ENCODE results near the gene ADI1.
A peak's percentile ranks its signal among the peaks of the same experiment; 100 is the strongest.
"Not testable (repeated sequence)": the region's sequence is repeated elsewhere in the genome, so short reads cannot be mapped to it uniquely, and the experiment has no call there.

Gene ADI1

GRCh38 chr2:3492951-3493614 is 26.2 kb downstream of the ADI1 start:
- DNase-seq, result no peak

GRCh38 chr2:3492475-3492787 is 26.9 kb downstream of the ADI1 start:
- not testable (repeated sequence) for DNase-seq

DNA sequence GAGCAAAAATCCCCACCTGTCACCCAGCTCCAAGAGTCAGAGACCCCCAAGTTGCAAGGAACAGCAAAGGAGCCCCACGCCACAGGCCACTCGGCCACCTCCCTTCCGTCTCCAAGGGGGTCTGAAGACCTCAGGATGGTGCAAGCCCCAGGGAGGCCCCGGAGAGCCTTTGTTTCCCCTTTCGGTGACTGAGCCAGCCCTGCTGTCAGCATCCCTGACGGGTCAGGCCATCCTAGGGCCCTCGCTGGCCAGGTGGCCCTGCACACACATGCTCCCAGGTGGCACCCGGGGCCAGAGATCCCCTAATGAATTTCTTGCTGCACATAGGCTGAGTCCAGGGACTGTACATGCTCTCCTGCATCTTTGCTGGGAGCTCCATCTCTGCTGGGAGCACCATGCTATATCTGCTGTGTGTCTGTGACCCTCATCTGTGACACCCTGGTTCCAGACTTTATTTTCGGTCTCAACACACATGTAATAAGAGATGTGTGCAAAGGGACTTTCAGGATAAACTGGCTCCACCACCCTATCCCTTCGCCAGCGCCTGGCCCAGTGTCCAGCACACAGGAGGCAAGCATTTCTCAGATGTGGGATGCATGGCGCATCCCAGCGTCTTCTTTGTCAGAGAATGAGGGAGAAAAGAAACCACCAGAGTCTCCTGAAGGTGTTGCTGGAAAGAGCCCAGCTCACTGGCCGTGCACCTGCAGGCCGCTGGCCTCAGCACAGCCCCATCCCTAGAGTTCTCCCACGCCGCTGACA is 27.4 kb downstream of the ADI1 start:
- DNase-seq, result no peak

DNA sequence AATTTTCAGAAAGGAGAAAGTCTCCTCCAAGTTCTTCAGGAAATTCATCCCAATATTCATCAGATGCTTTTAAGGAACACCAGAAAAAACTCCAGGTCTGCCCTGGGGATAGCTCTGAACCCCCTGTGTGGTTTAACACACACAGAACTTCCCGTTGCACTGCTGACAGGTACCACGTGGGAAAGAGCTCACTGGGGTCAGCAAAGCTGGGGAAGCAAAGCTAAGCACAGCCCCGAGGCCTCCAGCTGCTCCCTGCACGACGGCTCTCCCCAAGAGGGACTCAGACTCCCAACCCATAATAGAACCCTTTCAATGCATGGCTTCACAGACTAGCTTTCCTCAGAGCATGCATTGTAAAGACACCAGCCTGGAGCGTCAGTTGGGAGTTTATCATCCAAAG is 28.0 kb downstream of the ADI1 start:
- peak in 3 of 4 experiments; percentile 9 to 36 (median 22) for DNase-seq

- DNase-seq, result peak; percentile 5 to 56 (median 34)
Observed at GRCh38 chr2:3490191-3491170, 28.9 kb downstream of the ADI1 start.

GRCh38 chr2:3489764-3490115 is 29.6 kb downstream of the ADI1 start:
- DNase-seq, result no peak

DNA sequence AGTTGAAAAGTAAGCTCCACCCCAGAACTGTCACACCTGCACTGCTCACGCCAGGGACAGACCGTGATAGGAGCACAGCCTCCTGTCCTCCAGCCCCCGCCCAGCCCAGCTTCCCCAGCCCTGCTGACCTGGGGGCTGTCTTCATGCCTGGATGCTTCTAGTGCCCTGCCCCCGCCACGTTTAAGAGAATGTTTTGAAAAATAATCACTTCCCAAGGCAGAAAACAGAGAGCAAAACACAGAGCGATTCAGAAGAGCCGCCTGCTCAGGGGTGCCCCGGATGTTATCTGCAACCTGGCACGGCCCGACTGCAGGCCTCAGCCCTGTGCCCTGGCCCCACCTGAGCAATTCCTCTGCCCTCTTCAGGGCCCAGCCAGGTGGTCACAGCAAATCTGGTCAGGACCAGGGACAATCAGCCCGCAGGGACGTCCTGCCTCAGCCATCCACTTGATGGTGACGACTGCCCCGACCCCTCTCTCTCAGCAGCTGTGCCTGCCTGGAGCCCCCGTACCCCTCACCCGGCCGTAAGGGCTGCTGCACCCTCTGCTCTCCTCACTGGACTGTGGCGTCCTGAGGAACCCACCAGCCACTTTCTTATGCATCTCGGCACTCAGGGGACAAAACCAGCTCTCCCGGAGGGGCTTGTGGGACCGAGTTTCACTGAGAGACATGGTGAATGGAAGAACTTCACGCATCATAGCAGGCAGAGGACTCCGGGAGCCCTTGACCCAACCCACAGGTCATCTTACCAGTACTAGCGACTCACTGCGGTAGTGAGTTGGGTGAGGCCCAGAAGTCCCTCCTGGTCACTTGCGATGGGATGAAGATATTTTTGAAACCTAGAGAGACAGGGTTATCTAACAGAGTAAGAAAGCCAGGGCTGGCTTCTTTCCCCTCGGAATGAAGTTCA is 30.2 kb downstream of the ADI1 start:
- DNase-seq, result no peak

- no peak for DNase-seq
Observed at GRCh38 chr2:3488061-3488531, 31.2 kb downstream of the ADI1 start.

DNA sequence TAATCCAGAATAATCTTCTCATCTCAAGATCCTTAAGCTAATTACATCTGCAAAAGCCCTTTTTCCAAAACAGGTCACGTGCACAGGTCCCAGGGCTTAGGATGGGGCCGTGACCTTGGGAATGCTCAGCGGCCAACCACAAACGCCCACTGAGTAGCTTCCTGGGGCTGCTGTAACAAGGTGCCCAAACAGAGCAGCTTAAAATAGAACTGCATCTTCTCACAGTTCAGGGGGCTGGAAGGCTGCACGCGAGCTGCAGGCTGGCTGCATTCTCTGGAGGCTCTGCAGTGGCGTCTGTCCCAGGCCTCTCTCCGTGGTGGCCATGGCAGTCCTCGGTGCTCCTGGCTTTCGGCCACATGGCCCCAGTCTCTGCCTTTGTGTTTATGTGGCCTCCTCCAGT is 31.9 kb downstream of the ADI1 start:
- no peak for DNase-seq

GRCh38 chr2:3487028-3487425 is 32.3 kb downstream of the ADI1 start:
- no peak for DNase-seq

DNA sequence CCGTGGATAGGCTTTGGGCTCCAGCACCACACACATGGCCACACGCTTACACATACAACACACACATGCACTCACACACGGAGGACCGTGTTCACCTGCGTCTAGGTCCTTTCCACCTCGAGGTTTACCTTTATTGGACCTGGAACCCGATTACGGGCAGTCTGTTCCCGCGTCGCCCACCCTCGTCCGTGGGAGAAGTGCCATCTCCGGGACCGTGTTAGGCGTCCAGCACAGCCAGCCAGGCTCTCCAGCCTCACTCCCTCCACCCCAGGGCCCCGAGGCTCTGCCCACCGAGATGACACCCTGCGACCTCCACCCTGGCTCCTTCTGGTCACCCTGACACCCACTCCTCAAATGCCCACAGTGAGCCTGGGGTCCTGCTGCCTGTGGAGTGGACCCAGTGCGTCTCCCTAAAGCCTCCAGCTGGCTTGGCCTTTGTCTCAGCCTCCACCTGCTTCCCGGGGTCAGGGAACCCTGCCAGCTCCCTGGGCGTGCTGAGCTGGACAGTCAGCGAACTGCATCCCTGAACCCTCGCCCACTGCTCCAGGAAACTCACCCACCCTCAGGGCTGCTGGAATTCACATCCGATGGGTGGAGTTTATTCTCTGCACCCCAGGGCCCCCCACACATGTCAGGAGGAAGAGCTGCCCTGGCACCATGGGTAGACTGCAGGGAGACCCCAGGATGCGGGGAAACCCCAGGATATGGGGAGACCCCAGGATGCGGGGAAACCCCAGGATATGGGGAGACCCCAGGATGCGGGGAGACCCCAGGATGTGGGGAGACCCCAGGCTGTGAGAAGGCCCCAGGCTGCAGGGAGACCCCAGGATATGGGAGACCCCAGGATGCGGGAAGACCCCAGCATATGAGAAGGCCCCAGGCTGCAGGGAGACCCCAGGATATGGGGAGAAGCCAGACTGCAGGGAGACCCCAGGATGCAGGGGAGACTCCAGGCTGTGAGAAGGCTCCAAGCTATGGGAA is 33.0 kb downstream of the ADI1 start:
- DNase-seq, result no peak

DNA sequence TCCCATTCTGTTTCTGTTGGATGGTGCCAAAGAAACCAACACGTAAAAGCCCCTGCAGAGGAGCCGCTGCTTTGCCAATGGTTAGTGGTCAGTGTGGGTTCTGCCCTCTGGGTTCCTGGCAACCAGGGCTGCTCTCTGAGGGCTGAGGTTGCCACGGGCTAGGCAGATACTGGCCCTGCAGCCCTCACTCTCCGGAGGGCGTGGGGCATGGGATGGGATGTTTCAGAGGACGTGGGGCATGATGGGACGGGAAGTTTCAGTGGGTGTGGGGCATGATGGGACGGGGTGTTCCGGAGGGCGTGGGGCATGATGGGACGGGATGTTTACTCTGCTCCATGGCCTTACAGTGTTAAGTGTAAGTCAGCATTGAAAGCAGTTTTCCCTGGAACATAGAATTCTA is 34.2 kb downstream of the ADI1 start:
- DNase-seq, result no peak

- DNase-seq, result no peak
Observed at GRCh38 chr2:3483986-3484960, 35.1 kb downstream of the ADI1 start.

GRCh38 chr2:3483227-3483985 is 35.9 kb downstream of the ADI1 start:
- no peak for DNase-seq

- DNase-seq, result no peak
Observed at GRCh38 chr2:3482363-3482821, 36.9 kb downstream of the ADI1 start.

DNA sequence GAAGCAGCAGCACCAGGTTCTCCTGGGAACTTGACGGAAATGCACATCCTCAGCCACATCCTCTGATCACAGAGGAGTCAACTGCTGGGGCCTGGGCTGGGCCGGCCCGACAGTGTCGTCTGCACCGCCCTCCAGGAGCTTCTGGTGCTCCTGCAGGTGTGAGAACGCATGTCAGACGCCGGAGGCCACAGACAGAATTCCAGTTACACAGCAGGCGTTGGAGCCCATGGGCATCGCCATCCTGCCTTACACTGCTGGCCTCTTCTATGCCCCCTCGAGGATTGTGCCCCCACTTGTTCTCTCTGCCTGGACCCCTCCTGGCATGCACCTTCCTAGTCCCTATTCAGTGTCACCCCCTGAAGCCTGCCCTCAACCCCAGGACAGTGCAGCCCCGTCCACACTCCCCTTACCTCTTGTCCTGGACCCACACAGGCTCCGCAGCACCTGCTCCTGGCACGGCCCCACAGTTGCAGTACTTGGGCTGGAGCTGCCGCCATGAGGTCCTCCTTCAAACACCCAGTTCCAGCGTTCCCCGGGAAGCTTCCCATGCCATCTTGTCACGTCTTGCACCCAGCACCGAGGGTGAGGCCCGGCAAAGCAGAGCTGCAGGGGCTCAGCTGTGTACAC is 37.5 kb downstream of the ADI1 start:
- DNase-seq, result no peak

DNA sequence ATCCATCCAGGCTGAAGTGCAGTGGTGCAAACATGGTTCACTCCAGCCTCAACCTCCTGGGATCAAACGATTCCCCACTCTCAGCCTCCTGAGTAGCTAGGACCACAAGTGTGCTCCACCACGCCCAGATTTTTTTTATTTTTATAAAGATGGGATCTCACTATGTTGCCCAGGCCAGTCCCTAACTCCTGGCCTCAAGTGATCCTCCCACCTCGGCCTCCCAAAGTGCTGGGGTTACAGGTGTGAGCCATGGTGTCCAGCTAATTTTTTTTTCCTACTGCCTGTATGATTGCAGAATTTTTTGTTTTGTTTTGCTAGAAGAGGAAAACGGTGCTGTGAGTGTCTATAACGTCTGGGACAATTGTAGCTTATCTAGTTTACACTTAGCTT is 38.3 kb downstream of the ADI1 start:
- no peak for DNase-seq

- no peak for DNase-seq
Observed at GRCh38 chr2:3480352-3481010, 38.9 kb downstream of the ADI1 start.

Measured in suppressor macrophage (primary cell).